IPS DF 4.7 (cell line): ENCODE data around the gene CDK8.
A peak's percentile ranks its signal among the peaks of the same experiment; 100 is the strongest.
"Not testable (repeated sequence)": the region's sequence is repeated elsewhere in the genome, so short reads cannot be mapped to it uniquely, and the experiment has no call there.

Experiments
- DNase-seq: peaks from one replicate; pipeline ENCODE4 v3.0.0-alpha.2; 2013; ENCODE audit warnings: low spot score; ENCODE audit errors: extremely low read depth

CDK8 gene

GRCh38 chr13:26312019-26312418 lies 58.1 kb downstream of the CDK8 start:
- not testable (repeated sequence) for DNase-seq

GRCh38 chr13:26316095-26316494 lies 62.2 kb downstream of the CDK8 start:
- DNase-seq, result not testable (repeated sequence)

GRCh38 chr13:26320766-26321165 lies 66.8 kb downstream of the CDK8 start:
- no peak for DNase-seq

DNA sequence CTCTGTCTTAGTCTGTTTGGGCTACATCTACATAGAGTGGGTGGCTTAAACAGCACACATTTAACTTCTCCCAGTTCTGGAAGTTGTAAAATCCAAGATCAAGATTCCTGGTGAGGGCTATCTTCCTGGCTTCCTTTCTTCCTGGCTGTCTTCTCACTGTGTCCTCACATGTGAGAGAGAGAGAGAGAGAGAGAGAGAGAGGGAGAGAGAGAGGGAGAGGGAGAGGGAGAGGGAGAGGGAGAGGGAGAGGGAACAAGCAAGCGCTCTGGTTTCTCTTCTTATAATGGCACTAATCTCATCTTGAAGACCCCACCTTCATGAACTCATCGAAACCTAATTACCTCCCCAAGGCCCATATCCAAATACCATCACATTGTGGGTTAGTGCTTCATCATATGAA lies 69.2 kb downstream of the CDK8 start:
- DNase-seq, result no peak

DNA sequence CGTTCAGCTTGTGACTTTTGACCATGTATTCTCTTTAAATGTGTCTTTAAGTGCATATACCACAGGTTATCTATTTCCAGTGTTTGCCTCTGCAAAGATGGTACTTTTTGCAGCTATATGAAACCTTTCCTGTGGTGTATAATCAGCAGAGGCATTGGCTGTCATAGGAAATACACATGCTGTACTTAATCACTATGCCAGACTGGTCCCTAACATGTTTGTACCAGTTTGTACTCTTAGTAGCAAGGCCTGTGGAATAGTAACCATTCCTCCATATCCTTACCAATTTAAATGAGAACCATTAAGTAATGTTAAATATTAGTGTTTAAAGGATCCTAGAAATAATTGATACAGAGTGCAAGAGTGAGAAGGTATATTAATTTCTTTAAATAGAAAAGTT lies 69.8 kb downstream of the CDK8 start:
- no peak for DNase-seq

GRCh38 chr13:26324294-26324693 lies 70.4 kb downstream of the CDK8 start:
- no peak for DNase-seq

- DNase-seq, result no peak
Measured at GRCh38 chr13:26324867-26325266, 70.9 kb downstream of the CDK8 start.

GRCh38 chr13:26325876-26326275 lies 71.9 kb downstream of the CDK8 start:
- no peak for DNase-seq

DNA sequence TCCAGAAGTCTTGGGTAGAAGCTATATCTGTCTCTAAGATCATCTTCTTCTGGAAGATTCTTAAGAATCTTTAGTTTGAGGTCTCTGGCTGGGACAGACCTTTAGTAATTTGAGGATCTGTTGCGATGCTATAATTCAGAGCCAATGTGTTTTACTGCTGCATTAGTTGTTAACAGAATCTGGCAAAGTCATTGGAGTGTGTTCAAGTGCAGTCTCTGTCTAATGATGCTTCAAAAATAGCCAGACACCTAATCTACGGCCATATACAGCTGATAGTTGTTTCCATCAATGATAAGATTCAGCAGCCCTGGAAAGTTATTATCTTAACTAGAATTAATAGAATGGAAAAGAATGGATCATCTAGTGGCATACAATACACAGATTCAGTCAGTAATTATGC lies 72.6 kb downstream of the CDK8 start:
- no peak for DNase-seq

- no peak for DNase-seq
Measured at GRCh38 chr13:26327940-26328725, 74.2 kb downstream of the CDK8 start.

DNA sequence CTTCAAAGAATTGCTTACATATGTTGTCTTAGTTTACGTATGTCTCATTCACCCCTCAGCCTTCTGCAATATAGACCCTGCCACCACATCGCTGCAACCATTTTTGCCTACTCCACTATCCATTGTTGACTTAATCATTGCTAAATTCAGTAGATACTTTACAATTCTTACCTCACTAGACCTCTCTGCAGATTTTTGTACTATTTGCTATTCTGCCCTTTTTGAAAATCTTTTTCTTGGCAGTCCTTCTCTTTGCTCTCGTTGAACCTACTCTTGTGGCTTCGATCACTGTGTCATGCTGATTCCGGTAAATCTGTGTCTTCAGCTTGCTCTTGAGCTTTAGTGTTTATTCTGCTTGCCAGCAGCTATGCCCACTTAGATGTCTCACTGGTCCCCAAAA lies 81.2 kb downstream of the CDK8 start:
- DNase-seq, result no peak

GRCh38 chr13:26340807-26341206 lies 86.9 kb downstream of the CDK8 start:
- DNase-seq, result no peak

GRCh38 chr13:26342898-26343297 lies 89.0 kb downstream of the CDK8 start:
- no peak for DNase-seq

GRCh38 chr13:26343816-26344215 lies 89.9 kb downstream of the CDK8 start:
- DNase-seq, result no peak

- no peak for DNase-seq
Measured at GRCh38 chr13:26344980-26345379, 91.1 kb downstream of the CDK8 start.

- no peak for DNase-seq
Measured at GRCh38 chr13:26348966-26349365, 95.0 kb downstream of the CDK8 start.

GRCh38 chr13:26362261-26362660 lies 108.3 kb downstream of the CDK8 start:
- DNase-seq, result no peak

DNA sequence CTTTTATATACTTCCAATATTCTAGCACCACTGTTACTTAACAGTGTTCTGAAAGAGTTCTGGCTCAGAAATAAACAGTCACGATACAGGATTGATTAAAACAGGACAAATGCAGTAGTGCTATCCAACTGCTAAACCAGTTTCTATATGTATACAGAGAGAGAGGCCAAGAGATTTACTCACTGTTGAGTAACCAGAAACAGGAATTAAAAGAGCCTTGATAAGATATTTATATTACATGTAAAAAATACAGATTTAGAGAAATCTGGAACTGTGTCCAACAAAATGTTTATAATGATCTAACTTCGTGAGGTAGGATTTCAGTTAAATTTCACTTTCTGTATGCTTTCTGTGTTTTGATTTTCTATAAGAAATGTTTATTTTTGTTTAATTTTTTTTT lies 116.6 kb downstream of the CDK8 start:
- no peak for DNase-seq

DNA sequence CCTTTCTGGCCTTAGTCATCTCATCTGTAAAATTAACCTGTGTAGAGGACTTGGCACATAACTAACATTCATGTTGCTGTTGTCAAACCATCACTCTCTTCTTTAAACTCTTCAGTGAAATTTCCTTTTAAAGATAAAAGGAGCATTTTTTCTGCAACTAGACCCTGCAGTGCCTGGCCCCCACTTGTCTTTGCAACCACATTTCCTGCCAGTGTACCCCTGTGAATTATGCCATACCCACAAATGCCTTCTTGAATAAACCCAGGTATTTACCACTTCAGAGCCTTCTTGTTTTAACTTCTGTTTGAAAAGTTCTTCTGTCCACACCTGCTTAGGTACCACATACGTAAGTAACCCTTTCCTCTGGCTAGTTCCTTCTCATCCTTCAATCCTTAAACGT lies 118.8 kb downstream of the CDK8 start:
- no peak for DNase-seq

DNA sequence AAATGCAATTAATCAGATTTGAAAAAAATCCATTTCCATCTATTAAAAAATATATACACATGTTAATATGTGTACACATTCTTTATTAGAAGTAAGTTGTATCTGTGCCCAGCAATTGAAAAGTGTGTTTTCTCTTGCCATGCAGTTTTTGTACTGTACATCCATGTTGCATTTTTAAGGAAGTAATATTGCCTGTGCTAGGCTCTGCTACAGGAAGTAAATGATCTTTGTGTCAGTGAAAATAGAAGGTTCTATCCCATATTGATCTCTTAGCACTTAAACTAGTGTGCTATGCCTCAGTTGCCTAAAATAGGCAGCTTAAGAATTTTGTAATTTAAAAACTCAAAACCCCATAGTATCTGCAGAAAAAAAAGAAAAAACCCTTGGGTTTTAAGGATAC lies 122.5 kb downstream of the CDK8 start:
- DNase-seq, result no peak

- peak; percentile 11 for DNase-seq
Measured at GRCh38 chr13:26377038-26377437, 123.1 kb downstream of the CDK8 start.

GRCh38 chr13:26378116-26378515 lies 124.2 kb downstream of the CDK8 start:
- no peak for DNase-seq

DNA sequence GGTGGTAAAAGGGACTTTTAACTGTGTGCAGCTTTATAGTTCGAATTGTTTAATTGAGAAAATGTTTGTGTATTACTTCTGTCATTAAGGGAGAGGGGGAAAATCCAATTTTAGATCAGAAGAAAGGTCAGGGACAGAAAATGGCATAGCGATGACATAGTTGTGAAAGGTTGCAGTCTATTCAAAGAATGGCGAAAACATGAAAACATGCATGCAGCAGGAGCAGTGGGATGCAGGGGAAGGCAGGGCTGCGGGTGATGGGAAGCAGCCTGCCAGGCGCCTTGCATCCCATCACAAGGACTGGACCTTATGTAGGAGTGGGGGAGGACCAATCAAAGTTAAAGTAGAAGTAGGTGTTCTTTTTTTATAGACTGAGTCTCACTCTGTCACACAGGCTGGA lies 125.9 kb downstream of the CDK8 start:
- no peak for DNase-seq

DNA sequence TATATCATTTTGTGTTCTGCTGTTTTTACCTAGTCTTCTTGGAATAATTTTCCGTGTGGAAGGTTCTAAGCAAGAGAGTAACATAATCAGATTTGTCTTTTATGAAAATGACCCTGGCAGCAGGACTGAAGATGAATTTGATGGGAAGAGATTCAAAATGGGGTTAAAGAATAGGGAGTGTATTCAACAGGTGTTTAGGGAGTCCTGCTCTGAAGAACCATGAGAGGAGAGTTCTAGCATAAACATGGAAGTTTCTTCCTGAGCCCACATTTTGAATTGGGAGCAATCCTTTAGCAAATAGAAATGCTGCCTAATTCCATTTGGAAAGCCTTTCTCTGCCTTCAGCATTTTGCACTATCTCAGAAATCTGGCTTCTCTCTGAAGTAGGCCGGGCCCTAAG lies 127.0 kb downstream of the CDK8 start:
- no peak for DNase-seq
